Hypothalamus (tissue), 51 donors: ENCODE measurements around the gene CNKSR3.
A peak's percentile ranks its signal among the peaks of the same experiment; 100 is the strongest.

ENCODE experiments used
- DNase-seq, 51 donors: peaks; one replicate each; lab custom pipeline; 2025; lab: John Stamatoyannopoulos, UW

Gene CNKSR3

GRCh38 chr6:154458565-154459470 lies 51.7 kb downstream of the CNKSR3 start:
- no peak for DNase-seq

- peak in 1 of 51 donors; percentile 14 for DNase-seq
These were observed 52.6 kb downstream of the CNKSR3 start for GRCh38 chr6:154457881-154458284.

DNA sequence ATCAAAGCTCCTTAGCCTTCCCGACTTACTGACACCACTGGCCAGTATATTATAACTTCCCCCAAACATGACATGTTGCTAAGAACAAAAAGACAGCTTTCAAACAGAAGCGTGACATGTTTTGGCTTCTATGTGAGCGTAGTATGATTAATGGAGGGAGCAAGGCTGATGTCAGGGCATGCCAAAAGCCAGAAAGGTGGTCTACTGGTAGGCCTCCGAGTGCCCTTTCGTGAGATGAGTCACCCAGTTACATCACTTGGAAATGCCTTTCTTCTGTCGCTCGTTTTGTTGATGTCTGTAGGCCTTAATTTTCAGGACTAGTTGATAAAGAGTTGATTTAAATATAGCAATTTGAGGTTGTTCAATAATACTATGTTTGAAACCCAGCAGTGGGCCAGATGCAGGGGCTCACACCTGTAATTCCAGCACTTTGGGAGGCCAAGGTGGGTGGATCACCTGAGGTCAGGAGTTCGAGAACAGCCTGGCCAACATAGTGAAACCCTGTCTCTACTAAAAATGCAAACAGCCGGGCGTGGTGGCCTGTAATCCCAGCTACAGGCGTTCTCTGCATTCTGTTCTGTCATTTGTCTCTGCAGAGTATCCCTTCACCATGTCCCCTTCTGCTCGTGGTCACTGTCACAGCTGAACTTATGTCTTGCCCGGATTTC lies 53.3 kb downstream of the CNKSR3 start:
- DNase-seq, result no peak

GRCh38 chr6:154453329-154453728 lies 57.2 kb downstream of the CNKSR3 start:
- DNase-seq, result no peak

DNA sequence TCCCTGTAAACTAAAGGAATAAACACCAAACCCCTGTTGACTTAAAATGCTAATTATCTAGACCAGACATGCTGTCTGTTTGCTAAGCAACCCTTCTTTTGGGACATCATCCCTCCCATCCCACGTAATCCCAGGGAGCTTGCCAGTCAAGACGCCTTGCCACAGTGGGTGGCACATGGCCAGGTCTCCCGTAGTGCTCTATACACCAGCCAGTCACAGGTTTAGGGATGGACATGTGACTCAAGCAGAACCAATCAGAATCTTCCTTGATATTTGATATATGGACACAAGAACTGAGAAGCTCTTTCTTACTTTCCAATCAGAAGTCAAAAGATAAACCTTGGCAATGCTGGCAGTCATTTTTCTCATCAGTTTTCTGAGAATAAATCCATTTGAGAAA lies 60.0 kb downstream of the CNKSR3 start:
- DNase-seq, result no peak

- DNase-seq, result peak in 2 of 51 donors; percentile 5 to 10
These were observed 61.9 kb downstream of the CNKSR3 start for GRCh38 chr6:154448448-154449096.

GRCh38 chr6:154447954-154448353 lies 62.5 kb downstream of the CNKSR3 start:
- DNase-seq, result no peak

GRCh38 chr6:154446984-154447383 lies 63.5 kb downstream of the CNKSR3 start:
- DNase-seq, result no peak

DNA sequence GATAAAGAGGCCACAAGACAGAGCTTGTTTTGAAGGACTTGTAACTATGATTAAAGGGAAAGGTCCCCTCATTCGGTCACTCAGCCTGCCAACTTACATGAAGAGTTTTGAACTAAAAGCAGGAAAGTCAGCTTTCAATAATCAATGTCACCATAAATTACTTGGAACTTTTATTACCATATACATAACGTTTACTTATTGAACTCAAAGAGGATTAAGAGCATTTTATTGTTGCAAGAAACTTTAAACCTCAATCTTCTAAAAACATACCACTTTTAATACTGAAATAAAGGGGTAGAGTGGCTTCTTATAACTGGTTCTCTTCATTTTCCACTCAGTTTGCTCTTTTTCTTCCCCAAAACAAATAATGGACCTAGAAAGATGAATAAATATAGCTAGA lies 65.1 kb downstream of the CNKSR3 start:
- no peak for DNase-seq

DNA sequence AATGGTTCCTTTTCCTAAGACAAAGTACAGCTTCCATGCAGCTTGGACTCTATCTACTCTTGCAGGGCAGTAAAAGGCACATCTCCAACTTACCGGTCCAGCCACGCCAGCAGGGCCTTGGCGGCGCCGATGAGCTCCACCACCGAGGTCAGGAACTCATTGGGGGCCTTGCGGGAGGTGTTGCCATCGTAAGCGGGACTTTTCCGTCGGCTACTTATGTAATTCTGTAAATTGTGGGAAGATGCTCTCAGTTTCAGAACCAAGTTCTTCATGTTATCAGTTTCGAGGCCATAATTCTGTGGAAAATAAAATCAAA lies 68.5 kb downstream of the CNKSR3 start:
- no peak for DNase-seq

GRCh38 chr6:154440422-154441043 lies 70.0 kb downstream of the CNKSR3 start:
- DNase-seq, result no peak

DNA sequence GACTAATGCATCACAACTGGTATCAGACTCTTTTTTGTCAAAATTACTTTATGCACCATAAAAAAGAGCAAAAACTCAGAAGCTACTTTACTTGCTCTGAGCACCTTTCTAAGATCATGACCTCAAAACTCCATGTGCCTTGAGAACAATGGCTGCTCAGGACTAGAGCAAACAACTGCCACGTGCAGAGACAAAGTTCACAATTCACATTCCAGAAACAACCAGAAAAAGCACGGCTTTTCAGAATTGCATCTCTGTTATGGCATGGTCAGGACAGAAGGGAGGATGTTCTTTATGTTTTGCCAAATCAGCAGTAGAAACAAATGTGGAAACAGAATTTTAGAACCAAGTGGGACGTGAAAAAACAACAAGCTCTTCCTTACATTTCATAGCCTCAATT lies 70.5 kb downstream of the CNKSR3 start:
- DNase-seq, result no peak

GRCh38 chr6:154438882-154439415 lies 71.5 kb downstream of the CNKSR3 start:
- no peak for DNase-seq

GRCh38 chr6:154435400-154435945 lies 75.0 kb downstream of the CNKSR3 start:
- DNase-seq, result no peak

- no peak for DNase-seq
These were observed 75.8 kb downstream of the CNKSR3 start for GRCh38 chr6:154434662-154435061.

GRCh38 chr6:154433477-154434241 lies 76.8 kb downstream of the CNKSR3 start:
- no peak for DNase-seq

GRCh38 chr6:154432533-154433476 lies 77.7 kb downstream of the CNKSR3 start:
- no peak for DNase-seq

DNA sequence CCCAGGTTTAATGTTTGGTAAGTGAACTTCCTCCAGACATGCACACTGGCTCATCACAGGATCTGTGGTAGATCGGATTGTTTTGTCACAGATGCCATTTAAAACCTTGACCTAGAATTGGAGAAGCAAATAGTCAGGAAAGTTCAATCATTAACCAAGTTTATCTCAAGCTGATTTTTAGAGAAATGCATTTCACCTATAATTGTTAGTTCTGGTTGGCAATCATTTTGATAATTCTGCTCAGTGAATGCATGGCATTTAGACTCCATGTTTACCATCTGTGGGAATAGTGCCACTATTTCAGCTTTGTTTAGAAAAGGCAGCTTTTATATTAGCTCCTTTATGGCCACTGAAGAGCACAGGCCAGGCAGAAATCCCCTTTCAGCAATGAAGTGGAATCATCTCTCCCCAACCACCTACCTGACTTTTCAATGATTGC lies 80.0 kb downstream of the CNKSR3 start:
- no peak for DNase-seq

DNA sequence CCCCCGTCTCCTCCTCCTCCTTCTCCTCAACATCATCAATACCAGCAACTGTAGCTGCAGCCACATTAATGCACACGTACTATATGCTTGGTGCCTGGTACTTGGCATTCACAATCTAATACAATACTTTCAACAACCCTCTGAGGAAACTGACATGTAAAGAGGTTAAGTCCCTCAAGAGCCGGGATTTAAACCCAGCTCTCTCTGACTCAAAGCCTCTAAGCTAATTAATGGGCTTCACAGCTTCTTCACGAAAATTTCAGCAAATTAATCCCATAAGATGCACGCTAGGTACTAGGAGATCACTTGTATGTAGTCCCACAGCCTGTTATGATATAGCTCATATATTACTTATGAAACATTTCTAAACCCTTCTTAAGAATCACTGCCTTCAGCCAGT lies 80.8 kb downstream of the CNKSR3 start:
- DNase-seq, result no peak
